Measurements from ENCODE around the gene MAGI2.

DNA sequence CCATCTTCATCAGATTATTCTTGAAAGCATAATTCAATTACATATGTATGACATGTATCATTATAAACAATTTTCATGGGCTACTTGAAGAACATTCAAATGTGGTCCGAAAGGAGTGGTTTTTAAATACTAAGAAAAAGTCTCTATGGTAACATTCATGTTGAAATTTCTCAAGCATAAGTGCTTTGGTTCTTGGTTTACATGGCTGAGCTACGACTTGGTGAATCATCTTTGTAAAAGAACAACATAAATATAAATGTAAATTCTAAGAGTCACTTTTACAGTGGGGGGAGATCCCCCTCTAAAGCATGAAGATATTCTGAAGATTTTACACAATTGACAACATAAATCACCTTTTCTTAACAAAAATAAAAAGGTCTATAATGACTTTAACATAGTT is 118.6 kb downstream of the MAGI2 start:
- TF ChIP-seq CTCF (IDR thresholded peaks at IDR 0.05; ENCODE audit: insufficient read depth, low read depth, low read length) (no peak), EZH2 (IDR thresholded peaks at IDR 0.05; ENCODE audit: insufficient read depth, low read length) (no peak)

Data from astrocyte (in vitro differentiated cells and primary cell).